NCI-H1694 treated with DMSO at 0.1 percent for 48 hours (cell line): Measurements from ENCODE around the gene MZT2A.
"Not testable (repeated sequence)": the region's sequence is repeated elsewhere in the genome, so short reads cannot be mapped to it uniquely, and the experiment has no call there.

ENCODE experiments used
- DNase-seq: peaks from one replicate; lab custom pipeline; 2025; lab: John Stamatoyannopoulos, UW

MZT2A gene, protein sequence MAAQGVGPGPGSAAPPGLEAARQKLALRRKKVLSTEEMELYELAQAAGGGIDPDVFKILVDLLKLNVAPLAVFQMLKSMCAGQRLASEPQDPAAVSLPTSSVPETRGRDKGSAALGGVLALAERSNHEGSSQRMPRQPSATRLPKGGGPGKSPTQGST

DNA sequence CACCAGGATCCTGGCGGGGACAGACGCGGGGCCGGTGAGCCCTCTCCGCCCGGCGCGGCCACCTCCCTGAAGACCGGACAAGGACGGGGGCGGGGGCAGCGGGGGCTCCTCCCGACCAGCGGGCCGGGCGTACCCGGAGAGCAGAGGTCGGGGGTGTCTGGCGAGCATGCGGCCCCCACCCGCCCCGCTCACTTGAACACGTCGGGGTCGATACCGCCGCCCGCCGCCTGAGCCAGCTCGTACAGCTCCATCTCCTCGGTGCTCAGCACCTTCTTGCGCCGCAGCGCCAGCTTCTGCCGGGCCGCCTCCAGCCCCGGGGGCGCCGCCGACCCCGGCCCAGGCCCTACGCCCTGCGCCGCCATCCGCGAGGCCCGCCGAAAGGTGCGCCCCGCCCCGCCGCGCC, at the start of gene MZT2A:
TSS of gene MZT2A (minus strand) at position 383 of the 403 bp plus-strand sequence. CDS start at position 362, 21 bp downstream.
- DNase-seq, result not testable (repeated sequence)

DNA sequence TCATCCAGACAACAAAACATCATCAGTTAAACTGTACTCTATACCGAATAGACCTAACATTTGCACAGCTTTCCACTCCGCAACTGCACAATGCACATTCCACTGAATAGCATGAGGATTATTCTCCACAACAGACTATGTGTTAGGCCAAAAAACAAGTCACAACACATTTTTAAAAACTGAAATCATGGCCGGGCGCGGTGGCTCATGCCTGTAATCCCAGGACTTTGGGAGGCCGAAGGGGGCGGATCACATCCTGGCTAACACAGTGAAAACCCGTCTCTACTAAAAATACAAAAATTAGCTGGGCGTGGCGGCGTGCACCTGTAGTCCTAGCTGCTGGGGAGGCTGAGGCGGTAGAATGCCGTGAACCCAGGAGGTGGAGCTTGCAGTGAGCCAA, 46.7 kb upstream of the MZT2A start:
- DNase-seq, result not testable (repeated sequence)

DNA sequence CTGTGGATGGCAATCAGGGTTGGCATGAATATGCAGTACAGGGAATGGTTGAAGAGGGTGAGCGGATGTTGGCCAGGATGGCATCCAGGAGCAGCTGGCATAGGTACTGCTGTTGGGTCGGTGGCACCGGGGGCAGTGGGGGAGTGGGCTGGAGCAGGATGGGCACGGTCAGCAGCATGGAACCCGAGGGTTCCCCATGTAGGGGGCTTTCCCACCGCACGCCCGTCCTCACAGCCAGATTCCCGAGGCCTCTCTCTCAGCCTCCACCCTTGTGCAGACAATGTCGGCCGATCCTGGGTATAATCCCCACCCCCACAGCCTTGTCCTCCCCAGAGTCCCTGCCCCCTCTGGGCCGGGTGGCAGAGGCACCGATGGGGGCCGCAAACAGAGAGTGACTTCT, 44.6 kb upstream of the MZT2A start:
- not testable (repeated sequence) for DNase-seq

DNA sequence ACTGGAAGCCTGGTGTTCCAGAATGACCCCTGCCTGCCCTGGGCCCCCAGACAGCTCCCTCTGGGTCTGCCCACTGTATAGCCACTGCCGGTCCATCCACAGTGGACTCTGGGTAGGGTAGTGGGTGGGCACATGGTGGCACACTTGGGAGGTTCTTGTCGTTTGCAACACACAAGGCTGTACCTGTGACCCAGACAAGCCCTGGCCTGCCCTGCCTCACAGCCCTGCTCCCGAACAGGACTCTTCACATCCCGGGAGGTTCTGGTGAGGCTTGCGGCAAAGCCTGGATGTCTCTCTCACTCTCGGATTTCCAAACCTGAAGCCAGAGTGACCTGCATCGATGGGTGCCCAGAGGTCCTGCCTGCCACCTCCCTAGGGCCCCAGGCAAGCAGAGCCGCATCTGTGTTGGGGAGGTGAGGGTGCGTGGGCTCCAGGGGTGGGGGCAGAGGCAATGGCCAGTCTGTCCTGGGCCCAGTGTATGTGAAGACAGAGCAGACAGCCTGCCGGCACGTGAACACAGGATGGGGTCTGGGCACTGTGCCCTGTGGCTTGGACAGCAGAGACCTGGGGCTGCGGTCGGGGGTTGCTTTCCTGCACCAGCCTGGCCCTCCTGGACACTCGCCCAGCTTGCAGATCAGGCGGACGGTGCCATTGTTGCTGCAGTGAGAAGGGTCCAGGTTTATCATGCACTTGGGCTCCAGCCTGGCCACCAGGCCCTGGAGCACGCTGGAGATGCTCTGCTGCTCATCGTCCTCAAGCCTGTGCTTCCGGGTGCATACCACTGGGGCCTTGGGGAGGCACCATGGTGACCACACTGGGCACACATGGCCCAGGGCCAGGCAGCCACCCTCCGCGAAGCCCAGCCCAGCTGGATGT, 44.0 kb upstream of the MZT2A start:
- not testable (repeated sequence) for DNase-seq

DNA sequence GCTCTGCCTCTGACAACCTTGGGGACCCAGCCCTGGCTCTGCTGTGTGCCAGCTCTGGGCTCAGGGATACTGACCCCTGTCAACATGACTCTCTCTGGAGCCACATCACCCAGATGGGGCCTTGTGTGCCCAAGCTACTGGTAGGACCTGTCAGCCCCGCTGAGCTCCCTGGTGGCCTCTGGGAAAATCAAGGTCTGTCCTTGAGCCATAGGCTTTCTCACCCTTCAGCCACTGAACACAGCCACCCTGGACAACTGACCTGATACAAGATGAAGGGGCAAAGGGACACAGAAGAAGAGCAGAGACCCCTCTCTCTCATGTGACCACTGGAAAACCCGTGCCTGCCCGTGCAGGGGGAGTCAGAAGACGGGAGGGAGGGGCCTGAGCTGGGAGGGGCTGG, 43.3 kb upstream of the MZT2A start:
- no peak for DNase-seq

DNA sequence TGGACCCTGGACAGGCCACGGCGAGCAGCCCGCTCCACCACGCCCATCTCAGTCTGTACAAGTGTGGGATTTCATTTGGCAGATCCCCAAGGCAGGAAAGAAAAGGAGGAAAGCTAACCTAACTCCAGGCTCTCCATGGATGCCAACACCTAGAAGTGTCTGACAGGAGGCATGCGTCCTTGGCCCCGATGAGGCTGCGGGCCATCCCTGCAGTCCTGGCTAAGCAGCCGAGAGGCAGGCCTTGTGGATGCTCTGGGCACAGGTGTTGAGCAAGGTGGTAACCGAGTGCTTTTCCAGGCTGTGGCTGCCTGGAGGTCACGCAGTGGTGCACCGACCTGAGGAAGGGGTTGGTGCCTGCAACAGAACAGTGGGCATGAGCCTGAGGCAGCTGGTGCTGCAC, 42.8 kb upstream of the MZT2A start:
- not testable (repeated sequence) for DNase-seq

DNA sequence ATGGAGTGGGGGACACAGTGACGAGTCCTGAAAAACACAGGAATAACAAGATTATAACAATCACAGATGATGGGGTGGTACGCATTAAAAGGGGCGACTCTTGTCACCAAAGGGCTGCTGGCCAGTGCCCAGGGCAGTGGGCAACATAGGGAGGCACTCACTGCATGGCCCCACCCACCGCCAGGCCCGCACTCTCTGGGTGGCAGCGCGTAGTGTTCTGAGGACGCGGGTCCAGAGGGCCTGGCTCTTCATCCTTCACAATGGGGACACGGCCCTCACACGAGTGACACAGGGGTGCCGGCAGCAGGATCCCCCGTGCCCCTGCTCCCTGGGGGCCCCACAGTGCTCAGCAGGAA, 42.1 kb upstream of the MZT2A start:
- DNase-seq, result not testable (repeated sequence)

DNA sequence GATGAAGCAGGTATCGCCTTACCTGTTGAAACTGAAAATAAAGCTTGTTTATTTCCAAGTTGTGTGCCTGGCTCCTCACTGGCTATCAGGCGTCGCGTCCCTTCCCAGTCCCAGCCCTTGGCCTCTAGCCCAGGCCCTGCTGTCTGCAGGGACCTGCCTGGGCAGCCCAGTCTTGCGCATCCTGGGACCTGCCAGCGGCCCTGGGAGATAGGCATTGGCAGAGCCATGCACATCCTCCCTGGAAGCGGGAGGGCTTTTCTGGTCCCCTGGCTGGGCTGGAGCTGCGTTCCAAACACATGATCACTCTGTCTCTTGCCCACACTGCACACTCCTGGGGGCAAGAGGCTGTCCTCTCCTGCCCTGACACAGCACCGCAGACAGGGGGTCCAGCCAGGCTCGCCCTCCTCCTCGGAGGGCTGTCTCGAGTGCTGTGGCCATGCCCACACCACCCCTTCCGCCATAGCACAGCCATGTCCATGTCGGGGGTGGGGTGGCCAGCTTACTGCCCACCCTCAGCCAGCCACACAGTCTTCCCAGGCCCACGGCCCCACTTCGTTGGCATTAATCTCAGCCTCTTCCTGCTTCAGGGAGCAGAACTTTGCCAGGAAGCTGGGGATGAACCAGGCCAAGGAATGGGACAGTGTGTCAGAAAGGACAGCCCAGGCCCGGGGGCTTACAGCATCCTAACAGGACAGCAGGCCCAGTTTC, 41.6 kb upstream of the MZT2A start:
- DNase-seq, result not testable (repeated sequence)

DNA sequence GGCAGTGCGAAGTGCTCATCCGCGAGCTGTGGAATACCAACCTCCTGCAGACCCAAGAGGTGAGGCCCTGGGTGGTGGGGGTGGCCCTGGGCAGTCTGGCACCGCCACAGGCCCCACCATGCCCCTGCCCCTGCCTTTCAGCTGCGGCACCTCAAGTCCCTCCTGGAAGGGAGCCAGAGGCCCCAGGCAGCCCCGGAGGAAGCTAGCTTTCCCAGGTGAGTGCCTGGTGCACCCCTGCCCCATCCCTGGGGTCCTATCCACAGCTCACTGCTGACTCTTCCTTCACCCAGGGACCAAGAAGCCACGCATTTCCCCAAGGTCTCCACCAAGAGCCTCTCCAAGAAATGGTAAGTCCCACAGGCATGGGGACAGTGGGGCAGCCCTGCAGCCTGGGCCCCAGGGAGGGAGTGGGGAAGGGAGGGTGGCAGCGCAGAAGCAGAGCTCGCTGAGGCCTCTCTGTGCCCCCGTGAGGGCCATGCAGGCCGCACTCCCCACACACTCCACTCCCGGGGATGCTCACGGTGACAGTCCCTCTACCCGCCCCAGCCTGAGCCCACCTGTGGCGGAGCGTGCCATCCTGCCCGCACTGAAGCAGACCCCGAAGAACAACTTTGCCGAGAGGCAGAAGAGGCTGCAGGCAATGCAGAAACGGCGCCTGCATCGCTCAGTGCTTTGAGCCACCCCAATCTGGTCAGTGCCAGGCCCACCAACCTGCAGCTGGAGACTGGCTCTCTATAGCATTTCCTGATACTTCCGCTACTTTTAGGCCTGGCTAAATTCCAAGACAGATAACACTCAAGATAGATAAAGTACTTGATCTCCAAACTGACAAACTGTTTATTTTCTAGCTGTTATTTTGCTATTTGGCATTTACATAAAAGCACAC, 40.8 kb upstream of the MZT2A start:
- DNase-seq, result not testable (repeated sequence)

DNA sequence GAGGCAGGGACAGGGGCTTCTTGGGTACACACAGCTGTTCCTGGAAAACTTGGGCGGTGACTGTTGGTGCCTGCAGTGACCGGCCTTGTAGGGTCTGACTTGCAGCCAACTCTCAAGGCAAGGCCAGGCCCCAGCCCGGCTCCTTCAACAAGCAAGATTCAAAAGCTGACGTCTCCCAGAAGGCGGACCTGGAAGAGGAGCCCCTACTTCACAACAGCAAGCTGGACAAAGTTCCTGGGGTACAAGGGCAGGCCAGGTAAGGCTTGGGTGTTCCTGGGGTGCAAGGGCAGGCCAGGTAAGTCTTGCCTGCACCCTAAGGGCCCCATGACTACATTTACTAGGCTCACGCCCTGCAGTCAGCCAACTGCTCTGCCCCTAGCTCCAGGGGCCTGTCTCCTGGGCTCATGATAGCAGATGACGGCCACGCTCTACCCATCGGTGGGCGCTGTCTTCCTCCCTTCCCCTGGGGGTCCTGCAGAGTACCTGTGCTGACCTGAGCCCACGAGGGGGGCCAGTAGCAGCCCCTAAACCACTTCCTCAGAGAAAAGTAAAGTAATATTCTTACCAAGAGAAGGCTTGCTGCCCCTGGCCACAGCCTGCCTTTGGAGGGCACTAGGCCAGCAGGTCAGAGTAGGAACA, 39.5 kb upstream of the MZT2A start:
- not testable (repeated sequence) for DNase-seq

DNA sequence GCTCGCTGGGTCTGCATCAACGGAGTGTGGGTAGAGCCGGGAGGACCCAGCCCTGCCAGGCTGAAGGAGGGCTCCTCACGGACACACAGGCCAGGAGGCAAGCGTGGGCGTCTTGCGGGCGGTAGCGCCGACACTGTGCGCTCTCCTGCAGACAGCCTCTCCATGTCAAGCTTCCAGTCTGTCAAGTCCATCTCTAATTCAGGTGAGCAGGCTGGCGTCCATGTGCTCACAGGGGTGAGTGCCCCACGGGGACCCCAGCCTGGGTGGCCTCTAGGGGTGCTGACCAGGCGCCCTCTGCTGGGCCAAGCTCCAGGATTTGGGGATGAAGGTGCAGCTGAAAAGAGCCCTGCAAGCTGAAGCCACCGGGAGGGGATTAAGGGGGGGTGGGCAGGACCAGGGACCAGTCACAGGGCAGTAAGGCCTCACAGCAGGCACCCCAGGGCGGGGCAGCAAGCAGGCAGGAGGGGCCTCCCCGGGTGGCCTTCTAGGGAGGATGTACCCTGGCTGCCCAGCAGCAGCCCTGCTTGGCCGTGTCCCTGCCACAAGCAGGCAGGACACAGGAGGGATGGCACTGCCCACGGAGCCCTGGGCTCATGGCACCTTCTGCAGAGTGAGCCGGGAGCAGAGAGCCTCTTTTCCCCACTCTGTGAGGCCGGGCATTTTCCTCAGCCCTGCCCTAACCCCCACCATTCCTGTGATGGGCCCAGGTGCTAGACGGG, 38.6 kb upstream of the MZT2A start:
- DNase-seq, result not testable (repeated sequence)

DNA sequence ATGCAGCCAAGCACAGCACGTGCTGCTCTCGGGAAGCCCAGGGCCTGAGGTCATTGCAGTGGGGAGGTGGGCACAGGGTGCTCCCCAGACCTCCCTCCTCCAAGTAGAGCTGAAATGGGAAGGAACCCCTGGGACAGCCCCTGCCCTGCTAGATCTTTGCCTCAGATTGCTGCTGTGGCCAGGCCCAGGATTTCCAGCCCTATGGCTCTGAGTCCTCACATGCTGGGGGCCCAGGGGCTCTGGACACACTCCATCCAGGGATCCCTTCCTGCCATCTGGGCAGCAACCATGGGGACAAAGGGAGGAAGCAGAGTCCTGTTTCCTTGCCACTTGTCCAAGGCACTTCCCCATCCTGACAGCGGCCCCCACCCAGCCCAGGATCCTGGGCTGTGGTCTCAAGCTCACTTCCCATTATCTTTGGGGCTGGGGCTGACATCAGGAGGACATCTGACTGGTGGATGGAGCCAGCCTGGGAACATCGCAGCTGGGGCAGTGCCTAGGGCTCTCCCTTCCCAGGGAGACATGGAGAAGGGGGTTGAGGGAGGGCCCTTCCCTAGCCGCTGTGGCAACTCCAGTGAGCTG, 37.8 kb upstream of the MZT2A start:
- DNase-seq, result not testable (repeated sequence)

DNA sequence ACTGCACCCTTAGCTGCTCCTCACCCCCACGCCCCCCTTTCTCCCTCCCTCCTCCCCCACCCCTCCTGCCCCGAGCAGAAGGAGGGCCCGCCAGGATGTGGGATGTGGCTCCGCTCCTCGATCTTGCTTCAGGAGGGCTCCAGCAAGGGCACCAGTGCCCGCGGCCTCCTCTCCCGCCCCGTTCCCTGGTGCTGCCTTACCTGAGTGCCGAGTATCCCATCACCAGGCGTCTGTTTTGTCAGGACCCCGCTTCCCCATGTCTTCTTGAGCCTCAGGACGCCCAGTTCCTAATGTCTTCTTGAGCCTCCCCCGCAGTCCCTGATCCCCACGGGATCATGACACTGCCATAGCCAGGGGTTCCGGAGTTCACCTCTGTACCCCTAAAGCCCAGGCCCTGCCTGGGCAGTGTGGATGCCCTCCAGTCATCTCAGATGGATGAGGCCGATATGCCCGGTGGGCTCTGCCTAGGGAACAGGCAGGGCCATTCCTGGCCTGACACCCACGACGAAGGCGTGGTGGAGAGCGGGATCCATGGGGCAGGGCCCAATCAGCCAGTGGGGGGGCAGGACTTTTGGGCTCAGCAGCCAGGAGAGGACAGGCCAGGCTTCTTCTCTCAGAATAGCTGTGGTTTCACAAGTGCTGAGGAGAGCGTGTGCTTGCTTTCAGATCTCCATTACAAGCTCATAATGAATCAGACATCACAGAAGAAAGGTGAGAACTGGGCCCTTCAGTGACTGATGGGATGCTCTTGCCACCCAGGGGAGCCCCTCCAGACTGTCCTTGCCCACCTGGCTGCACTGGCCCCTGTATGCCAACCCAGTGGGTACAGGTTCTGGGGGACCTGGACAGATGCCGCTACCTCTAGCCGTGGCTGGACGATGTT, 37.0 kb upstream of the MZT2A start:
- not testable (repeated sequence) for DNase-seq

DNA sequence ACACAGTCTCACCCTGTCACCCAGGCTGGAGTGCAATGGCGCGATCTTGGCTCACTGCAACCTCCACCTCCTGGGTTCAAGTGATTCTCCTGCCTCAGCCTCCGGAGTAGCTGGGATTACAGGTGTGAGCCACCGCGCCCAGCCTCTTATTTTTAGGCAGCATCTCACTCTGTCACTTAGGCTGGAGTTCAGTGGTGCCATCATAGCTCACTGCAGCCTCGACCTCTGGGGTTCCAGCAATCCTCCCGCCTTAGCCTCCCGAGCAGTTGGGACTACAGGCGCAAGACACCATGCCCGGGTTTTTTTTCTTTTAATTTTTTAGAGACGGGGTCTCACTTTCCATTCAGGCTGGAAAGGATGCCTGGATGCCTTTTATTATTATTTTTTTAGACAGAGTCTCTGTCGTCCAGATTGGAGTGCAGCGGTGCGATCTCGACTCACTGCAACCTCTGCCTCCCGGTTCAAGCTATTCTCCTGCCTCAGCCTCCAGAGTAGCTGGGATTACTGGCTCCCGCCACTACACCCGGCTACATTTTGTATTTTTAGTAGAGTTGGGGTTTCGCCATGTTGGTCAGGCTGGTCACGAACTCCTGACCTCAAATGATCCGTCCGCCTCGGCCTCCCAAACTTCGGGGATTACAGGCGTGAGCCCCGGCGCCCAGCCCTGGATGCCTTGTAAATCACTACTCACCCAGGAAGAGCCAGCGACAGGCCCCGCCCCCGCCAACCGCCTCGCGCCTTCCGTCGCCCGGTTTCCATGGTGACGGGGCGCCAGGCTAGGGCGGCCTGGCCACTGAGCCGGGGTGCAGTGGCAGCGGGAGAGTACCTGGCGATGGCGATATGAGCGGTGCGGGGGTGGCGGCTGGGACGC, 35.2 kb upstream of the MZT2A start, which contains the start of gene CCDC74A:
TSS of gene CCDC74A (plus strand) at position 758 of the 871 bp plus-strand sequence. CDS start at position 841, 83 bp downstream.
- peak; percentile 8 for DNase-seq

DNA sequence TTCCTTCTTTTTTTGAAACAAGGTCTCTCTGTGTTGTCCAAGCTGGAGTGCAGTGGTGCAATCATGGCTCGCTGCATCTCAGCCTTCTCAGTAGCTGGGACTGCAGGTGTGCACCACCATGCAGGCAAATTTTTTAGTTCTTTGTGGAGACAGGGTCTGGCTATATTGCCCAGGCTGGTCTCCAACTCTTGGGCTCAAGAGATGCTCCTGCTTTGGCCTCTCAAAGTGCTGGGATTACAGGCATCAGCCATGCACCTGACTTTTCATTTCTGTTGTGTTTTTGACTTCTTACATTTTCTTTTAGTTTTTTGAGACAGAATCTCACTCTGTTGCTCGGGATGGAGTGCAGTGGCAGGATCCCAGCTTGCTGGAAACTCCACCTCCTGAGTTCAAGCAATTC, 33.1 kb upstream of the MZT2A start:
- not testable (repeated sequence) for DNase-seq

DNA sequence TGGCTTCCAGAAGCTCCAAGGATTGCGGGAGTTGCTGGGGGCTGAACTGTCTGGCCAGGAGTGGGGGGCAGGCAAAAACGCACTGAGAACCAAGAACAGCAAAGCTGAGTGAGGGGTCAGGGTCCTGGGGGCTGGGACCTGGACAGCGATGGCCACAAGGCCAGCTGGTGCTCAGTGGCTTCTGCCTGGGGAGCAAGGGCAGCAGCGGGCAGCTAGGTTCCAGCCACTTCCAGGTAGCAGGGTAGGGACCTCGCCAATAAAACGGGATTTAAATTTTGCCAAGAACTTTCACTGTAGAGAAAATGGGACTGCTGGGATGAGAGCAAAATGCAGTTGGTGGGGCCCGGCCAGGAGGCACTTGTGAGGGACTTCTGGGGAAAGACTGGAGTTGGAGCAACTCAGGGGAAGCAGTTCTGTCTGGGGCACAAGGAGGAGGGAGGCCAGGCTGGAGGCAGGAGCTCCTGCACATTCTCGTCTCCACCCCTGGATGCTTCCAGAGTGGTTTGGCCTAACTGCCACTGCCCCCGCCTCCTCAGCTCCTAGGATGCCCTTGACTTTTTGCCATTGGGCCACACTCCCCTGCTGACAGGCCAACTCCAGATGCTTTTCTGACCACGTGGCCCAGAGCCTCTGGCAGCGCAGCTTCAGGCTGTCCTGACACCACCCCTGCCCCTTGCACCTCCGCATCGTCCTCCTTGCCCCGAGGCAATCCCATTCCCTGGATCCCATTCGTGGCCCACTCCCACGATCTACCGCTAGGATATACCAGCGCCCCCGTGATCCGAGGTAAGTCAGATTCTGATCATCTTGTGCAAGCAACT, 30.0 kb upstream of the MZT2A start:
- DNase-seq, result no peak

DNA sequence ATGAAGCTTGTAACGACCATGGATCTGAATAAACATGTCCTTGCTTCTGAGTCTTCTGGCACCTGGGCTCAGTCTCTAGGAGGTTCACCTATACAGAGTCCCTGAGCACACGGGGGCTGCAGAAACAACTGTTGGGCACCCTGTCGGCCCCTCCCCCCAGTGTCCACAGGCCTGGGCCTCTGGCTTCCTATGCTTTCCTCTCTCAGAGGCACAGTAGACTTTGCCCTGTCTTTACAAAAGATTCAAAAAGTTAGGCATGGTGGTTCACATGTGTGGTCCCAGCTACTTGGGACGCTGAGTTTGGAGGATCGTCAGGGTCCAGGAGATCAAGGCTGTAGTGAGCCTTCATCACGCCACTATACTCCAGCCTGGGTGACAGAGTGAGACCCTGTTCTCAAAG, 29.3 kb upstream of the MZT2A start:
- not testable (repeated sequence) for DNase-seq
